ENCODE measurements around the gene CD274. TPM values are rescaled to one million over a fixed set of nuclear protein-coding genes. Genes with fewer than 3 reads are reported as not detected.
A peak's percentile ranks its signal among the peaks of the same experiment; 100 is the strongest.

Gene CD274
- total RNA-seq, 2 experiments from 2014 or later = 5.3 to 6.3 TPM

GRCh38 chr9:5435912-5436311, 14.4 kb upstream of the CD274 start:
- Mint-ChIP-seq H3K9me3 (no peaks in the 10 kb centered on the region), H3K27ac (peak overlapping the region; percentile 97), H3K4me1 (ENCODE audit: low read depth) (peaks cover 43% of the 10 kb centered on the region), H3K27me3 (no peaks in the 10 kb centered on the region), H3K4me3 (peak overlapping the region; percentile 94), H3K36me3 (ENCODE audit: low read depth) (peaks cover 43% of the 10 kb centered on the region)
- POLR2A ChIA-PET = interaction anchor here (0.9 to 5.7 kb wide), 2 partner anchors 13 to 580 kb away, joined by 4 to 114 read pairs; partner anchors contain the start of genes CD274 and RANBP6
- DNase-seq (no peak), ATAC-seq (ENCODE audit: poor library complexity) (no peak)
- no peak overlapping the region for H3K27ac ChIP-seq (ENCODE audit: low read depth in 1 of 2, low read length in 2 of 2)
- intact Hi-C loops (cut with DNase I, micrococcal nuclease) = loop anchor here (2.0 to 10.0 kb wide), 8 partner anchors 15 to 759 kb away; partner anchors contain the start of genes CD274 (in 1 of the 2), CDC37L1 (in 1 of the 2), JAK2 (in 1 of the 2) and RIC1 (in 1 of the 2)
- H3K27me3 ChIP-seq (ENCODE audit: control insufficient read depth in 1 of 2, insufficient read depth in 2 of 2, low read length in 2 of 2) = no peaks in the 10 kb centered on the region
- CTCF ChIA-PET = interaction anchor here (1.3 to 3.4 kb wide), 3 partner anchors 12 to 165 kb away, joined by 4 to 16 read pairs (median 7); partner anchors contain the start of gene CD274
- H3K4me1 ChIP-seq (ENCODE audit: insufficient read depth, low read length) = peaks cover 29% of the 10 kb centered on the region
- H3K36me3 ChIP-seq (ENCODE audit: insufficient read depth, low read length) = peaks cover 25% of the 10 kb centered on the region
- peaks cover 0 to 11% of the 10 kb centered on the region in 2 experiments for H3K9me3 ChIP-seq (ENCODE audit: control insufficient read depth in 1 of 2, insufficient read depth in 1 of 2, low read length in 2 of 2)
- no peak for TF ChIP-seq CTCF (IDR thresholded peaks at IDR 0.05)
- no peak overlapping the region for H3K4me3 ChIP-seq (ENCODE audit: low read length)

- Histone ChIP-seq H3K36me3 (ENCODE audit: insufficient read depth, low read length) (peaks cover 25% of the 10 kb centered on the region), H3K4me1 (ENCODE audit: insufficient read depth, low read length) (peaks cover 29% of the 10 kb centered on the region), H3K9me3 (ENCODE audit: control insufficient read depth in 1 of 2, insufficient read depth in 1 of 2, low read length in 2 of 2) (peaks cover 0 to 11% of the 10 kb centered on the region in 2 experiments), H3K27ac (ENCODE audit: low read depth in 1 of 2, low read length in 2 of 2) (no peak overlapping the region), H3K27me3 (ENCODE audit: control insufficient read depth in 1 of 2, insufficient read depth in 2 of 2, low read length in 2 of 2) (no peaks in the 10 kb centered on the region), H3K4me3 (ENCODE audit: low read length) (peak overlapping the region; percentile 81)
- Mint-ChIP-seq H3K27ac (peak overlapping the region; percentile 97), H3K27me3 (no peaks in the 10 kb centered on the region), H3K4me3 (peak overlapping the region; percentile 94), H3K4me1 (ENCODE audit: low read depth) (peaks cover 42% of the 10 kb centered on the region), H3K9me3 (no peaks in the 10 kb centered on the region), H3K36me3 (ENCODE audit: low read depth) (peaks cover 39% of the 10 kb centered on the region)
- no peak for TF ChIP-seq CTCF (IDR thresholded peaks at IDR 0.05)
- DNase-seq (no peak), ATAC-seq (ENCODE audit: poor library complexity) (no peak)
- POLR2A ChIA-PET = interaction anchor here (1.9 to 5.7 kb wide), 5 partner anchors 12 to 250 kb away, joined by 8 to 114 read pairs (median 17); partner anchors contain the start of genes CD274 and RIC1
- CTCF ChIA-PET = interaction anchor here (1.3 to 3.4 kb wide), 4 partner anchors 12 to 164 kb away, joined by 4 to 16 read pairs (median 8); partner anchors contain the start of gene CD274
- intact Hi-C loops (cut with DNase I, micrococcal nuclease) = loop anchor here (2.0 to 10.0 kb wide), 8 partner anchors 14 to 759 kb away; partner anchors contain the start of genes CD274 (in 1 of the 2), CDC37L1 (in 1 of the 2), JAK2 (in 1 of the 2) and RIC1 (in 1 of the 2)
These were observed 13.9 kb upstream of the CD274 start for GRCh38 chr9:5436441-5436840.

GRCh38 chr9:5437254-5438216, 12.8 kb upstream of the CD274 start, which contains the start of gene PLGRKT:
PLGRKT (minus strand) TSS chr9:5437925; CDS start chr9:5431977, 5,948 bp downstream.
- H3K4me3 Mint-ChIP-seq = peak within 1 kb of the TSS; percentile 94
- intact Hi-C loops (cut with DNase I, micrococcal nuclease) = loop anchor here (2.0 to 10.0 kb wide), 8 partner anchors 13 to 760 kb away; partner anchors contain the start of genes CD274 (in 1 of the 2), CDC37L1 (in 1 of the 2), JAK2 (in 1 of the 2) and RIC1 (in 1 of the 2)
- H3K9me3 ChIP-seq (ENCODE audit: control insufficient read depth in 1 of 2, insufficient read depth in 1 of 2, low read length in 2 of 2) = peaks cover 0 to 8% of the 10 kb centered on the region in 2 experiments

More at GRCh38 chr9:5437254-5438216, 12.8 kb upstream of the CD274 start, which contains the start of gene PLGRKT:
- Mint-ChIP-seq H3K36me3 (ENCODE audit: low read depth) (peaks cover 31% of the 10 kb centered on the region), H3K9me3 (no peaks in the 10 kb centered on the region), H3K27me3 (no peaks in the 10 kb centered on the region), H3K27ac (peak within 1 kb of the TSS; percentile 97), H3K4me1 (ENCODE audit: low read depth) (peaks cover 46% of the 10 kb centered on the region)
- ATAC-seq (ENCODE audit: poor library complexity) (peak; percentile 91), DNase-seq (peak; percentile 80 to 96 (median 86))
- peaks cover 19% of the 10 kb centered on the region for H3K36me3 ChIP-seq (ENCODE audit: insufficient read depth, low read length)
- TF ChIP-seq CTCF (IDR thresholded peaks at IDR 0.05) = peak; percentile 18
- H3K4me3 ChIP-seq (ENCODE audit: low read length) = peak within 1 kb of the TSS; percentile 81
- POLR2A ChIA-PET = interaction anchor here (0.7 to 5.7 kb wide), 24 partner anchors 11 to 1911 kb away, joined by 3 to 114 read pairs (median 4); partner anchors contain the start of genes AK3, CD274, ERMP1 and RCL1
- CTCF ChIA-PET = interaction anchor here (0.7 to 3.4 kb wide), 8 partner anchors 13 to 396 kb away, joined by 3 to 16 read pairs (median 4); partner anchors contain the start of genes CD274 and ERMP1
- no peaks in the 10 kb centered on the region for H3K27me3 ChIP-seq (ENCODE audit: control insufficient read depth in 1 of 2, insufficient read depth in 2 of 2, low read length in 2 of 2)
- peaks cover 29% of the 10 kb centered on the region for H3K4me1 ChIP-seq (ENCODE audit: insufficient read depth, low read length)
- H3K27ac ChIP-seq (ENCODE audit: low read depth in 1 of 2, low read length in 2 of 2) = peak within 1 kb of the TSS; percentile 89 to 93
